Stimulated activated CD4-positive, alpha-beta T cell treated with anti-CD3 and anti-CD28 coated beads, Interleukin-15, amount 100 ng/mL, for 1 hour (primary cell): ENCODE measurements around the gene RPTOR.
"Not testable (repeated sequence)": the region's sequence is repeated elsewhere in the genome, so short reads cannot be mapped to it uniquely, and the experiment has no call there.

Experiments used
- DNase-seq, 2 donors: peaks; one replicate each; pipeline ENCODE4 v3.0.0-alpha.2; 2020; ENCODE audit warnings: low read depth in 1 of 2, low spot score in 1 of 2

RPTOR gene, protein sequence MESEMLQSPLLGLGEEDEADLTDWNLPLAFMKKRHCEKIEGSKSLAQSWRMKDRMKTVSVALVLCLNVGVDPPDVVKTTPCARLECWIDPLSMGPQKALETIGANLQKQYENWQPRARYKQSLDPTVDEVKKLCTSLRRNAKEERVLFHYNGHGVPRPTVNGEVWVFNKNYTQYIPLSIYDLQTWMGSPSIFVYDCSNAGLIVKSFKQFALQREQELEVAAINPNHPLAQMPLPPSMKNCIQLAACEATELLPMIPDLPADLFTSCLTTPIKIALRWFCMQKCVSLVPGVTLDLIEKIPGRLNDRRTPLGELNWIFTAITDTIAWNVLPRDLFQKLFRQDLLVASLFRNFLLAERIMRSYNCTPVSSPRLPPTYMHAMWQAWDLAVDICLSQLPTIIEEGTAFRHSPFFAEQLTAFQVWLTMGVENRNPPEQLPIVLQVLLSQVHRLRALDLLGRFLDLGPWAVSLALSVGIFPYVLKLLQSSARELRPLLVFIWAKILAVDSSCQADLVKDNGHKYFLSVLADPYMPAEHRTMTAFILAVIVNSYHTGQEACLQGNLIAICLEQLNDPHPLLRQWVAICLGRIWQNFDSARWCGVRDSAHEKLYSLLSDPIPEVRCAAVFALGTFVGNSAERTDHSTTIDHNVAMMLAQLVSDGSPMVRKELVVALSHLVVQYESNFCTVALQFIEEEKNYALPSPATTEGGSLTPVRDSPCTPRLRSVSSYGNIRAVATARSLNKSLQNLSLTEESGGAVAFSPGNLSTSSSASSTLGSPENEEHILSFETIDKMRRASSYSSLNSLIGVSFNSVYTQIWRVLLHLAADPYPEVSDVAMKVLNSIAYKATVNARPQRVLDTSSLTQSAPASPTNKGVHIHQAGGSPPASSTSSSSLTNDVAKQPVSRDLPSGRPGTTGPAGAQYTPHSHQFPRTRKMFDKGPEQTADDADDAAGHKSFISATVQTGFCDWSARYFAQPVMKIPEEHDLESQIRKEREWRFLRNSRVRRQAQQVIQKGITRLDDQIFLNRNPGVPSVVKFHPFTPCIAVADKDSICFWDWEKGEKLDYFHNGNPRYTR (N-terminal part only)

DNA sequence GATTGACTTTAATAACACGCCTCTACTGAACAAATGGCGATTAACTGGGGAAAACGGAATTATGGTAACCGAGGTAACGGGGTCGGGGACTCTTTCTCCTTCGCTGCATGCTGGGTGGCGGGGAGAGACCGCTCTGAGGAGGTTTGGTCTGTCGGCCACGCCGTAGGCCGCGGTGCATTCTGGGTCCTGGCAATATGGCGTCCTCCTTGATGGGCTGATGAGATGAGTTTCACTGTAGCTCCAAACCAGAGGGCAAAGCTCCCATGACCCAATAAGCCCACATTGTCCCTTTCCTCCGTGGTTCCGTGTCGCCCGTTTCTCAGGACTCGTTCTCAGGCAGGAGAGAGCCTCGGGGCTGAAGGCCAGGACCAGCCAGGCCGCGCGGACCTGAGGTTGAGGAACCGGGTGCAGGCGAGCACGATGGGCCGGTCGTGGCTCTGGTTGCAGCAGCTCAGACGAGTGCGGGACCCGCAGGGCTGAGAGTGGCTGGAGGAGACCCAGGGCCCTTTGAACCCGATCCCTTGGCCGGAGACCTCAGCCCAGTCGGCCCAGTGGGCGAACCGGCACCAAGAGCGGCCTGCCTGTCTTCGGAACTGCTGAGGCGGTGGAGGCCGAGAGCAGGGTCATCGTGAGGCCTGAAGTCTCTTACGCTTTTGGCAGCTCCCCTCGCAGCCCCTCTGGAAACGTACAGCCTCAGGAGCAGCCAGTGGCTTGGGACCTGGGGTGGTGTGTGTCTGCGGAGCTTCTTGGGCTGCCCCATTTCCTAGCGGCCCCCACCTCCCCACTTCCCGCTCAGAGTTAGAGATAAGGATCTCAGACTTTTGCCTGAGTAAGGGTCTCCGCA, at the start of gene RPTOR:
TSS of gene RPTOR (plus strand) at position 184 of the 844 bp plus-strand sequence. CDS start 792 bp downstream, outside the sequence.
- DNase-seq: peak; percentile 73 to 85

DNA sequence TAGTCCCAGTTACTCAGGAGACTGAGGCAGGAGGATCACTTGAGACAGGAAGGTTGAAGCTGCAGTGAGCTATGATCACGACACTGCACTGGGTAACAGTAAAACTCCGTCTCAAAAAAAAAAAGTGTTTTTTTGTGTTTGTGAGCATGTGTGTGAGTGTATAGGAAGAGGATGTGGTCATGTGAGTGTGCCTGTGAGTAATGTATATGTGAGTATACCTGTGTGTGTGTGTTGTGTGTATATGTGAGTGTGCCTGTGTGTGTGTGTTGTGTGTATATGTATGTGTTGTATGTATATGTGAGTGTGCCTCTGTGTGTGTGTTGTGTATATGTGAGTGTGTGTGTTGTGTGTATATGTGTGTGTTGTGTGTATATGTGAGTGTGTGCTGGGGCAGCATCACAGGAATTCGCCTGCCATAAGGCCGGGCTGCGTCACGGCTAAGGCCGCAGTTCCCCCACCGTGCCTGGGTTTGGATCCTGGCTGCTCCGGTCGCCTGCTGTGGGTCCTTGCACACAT, 46.9 kb upstream of the RPTOR start:
- no peak for DNase-seq

DNA sequence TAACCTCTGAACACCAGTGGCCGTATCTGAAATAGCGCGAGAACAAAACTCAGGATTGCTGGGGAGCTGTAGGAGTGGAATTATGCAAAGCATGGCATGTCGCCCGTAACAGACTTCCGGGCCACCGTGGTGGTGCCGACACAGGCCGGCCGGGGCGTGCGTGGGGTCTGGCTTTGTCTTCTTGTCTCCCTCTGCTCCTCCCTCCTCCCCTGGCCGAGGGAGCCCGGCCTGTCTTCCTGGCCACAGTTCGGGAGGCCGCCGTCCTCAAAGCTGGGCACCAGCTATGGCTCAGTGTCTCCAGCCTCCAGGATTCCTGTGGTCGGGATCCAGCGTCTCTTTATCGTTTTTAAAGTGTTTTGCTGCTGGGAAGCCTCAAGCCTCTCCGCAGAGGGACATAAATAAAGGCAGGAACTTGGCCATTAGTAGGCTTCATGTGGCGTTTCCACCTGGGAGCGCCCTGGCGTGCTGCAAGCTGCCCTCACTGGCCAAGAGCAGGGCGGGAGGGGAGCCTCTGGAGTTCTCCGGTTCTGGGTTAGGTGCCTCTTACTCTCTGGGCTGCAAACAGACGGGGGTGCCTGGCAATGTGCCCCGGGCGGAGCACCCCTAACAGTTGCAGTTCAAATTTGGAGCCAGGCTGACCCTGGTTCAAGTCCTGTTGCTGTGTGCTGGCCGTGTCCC, 46.3 kb upstream of the RPTOR start:
- no peak for DNase-seq

DNA sequence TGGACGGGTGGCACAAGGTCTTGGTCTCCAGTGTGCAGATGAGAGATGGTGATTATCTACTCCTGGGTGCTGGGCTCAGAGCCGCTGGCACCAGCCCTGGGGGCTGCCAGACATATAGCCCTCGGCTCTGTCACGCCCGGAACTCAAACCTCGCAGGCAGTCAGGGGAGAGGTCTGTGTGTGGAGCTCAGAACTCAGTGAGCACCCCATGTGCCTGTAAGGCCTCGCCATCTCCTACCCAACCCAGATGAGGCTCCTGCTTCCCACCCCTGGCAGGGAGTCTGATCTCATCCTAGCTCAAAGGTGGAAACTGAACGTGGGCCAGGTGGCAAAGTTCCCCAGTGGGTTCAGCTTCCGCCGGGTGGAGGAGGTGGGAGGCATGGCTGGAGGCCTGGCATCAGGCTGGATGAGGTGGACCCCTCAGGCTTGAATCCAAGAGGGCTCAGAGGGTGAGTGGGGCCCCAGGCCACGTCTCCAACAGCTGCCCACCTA, 45.7 kb upstream of the RPTOR start:
- no peak for DNase-seq

DNA sequence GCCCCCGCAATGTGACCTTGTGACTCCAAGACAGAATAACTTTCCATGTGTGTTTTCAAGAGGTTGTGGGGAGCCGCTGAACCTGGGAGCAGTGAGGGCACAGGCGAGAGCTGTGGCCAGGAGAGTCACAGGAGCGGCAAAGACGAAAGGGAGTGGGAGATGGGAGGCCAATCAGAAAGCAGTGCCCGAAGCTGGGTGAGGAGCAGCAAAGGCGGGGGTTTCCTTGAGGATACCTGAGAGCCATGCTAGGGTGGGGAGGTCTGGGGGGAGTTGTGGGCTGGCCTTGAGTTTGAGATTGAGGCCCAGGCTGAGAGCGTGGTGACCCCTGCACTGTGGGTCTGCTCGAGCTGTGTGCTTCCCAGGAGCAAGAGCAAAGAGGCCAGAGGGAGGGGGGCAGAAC, 45.1 kb upstream of the RPTOR start:
- no peak for DNase-seq

DNA sequence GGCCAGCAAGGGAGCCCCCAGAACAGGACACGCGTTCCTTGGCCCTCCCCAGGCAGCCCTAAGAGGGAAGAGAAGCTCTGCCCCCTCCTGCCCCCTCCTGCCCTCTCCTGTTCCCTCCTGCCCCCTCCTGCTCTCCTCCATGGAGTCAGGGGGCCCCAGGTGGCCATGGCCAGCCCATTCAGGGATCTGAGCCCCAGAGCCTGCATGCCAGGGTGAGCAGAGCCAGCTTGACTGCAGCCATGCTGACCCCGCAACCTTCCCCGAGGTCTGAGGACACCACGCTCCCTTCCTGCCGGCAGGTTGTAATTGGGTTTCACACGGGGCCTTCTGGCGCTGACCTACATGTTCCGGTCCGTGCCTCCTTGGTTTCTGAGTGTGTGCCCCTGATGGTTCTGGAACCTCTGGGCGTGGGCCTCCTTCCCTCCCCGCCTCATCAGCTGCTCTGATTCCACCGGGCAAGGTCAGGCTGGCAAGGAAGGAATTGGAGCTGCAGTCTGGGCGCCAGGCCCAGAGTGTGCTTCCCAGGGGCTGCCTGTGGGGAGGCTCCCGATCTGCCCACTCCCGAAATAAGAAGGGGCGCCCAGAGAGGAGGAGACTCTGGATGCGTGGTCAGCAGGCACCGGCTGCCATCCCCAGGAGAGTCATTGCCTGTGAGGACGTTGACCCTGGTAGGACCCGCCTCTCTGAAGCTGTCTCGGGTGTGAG, 44.5 kb upstream of the RPTOR start:
- DNase-seq: no peak

DNA sequence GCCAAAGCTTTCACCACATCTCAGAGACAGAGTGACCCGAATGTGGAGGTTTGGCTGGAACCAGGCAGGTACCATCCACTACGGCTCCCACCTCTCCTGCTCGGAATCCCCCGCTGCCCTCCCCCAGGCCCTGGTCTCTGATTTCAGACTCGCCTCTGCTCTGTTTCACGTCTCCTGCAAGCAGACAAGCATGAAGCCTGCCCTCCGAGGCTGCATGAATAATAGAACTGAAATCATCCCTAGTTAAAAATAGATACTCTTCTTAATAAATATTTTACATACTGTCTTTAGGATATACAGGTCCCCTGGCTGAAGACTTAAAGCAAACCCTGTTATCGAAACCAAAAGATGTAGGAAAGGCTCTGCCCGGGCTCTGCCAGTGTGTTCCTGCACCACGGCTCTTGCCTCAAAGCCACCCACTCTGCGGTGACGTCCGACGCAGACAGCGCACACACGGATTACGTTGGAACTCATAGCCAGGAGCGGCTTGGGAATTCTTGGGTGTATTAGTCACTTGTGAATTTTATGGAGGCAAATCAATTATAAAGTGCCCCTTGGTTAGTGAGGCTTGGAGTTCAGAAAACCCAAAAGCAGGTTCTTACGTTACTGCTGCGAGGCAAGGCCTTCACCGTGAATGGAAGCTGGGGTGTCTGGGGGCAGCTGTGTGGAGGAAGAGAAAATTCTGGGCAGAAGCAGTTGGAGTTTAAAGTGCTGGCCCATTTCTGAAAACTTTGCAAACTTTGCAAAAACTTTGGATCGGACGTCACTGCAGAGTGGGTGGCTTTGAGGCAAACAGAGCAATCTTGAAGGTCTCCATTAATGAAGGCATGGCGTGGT, 42.7 kb upstream of the RPTOR start:
- no peak for DNase-seq

DNA sequence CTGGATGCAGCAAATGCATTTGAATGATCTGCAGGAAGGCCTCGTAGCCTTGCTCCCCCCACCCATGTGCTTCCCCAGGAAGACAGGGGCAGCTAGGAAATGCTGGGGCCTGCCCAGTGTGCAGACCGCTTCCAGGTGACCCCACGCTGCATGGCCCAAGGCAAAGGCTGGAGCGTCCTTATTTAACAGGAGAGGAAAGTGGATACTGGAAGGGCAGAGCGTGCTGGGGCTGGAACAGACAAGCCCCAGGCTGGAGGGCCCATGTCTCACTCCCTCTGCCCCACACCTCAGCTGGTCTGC, 42.1 kb upstream of the RPTOR start:
- no peak for DNase-seq

DNA sequence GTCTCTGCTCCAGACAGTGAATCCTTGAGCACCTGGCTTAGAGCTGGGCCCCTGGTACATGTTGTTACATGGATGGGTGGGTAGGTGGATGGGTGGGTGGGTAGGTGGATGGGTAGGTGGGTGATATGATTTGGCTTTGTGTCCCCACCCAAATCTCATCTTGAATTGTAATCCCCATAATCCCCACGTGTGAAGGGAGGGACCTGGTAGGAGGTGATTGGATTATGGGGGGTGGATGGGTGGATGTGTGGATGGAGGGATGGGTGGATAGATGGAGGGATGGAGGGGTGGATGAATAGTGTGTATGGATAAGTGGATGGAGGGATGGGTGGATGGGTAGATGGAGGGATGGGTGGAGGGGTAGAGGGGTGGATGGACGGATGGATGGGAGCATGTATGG, 41.6 kb upstream of the RPTOR start:
- no peak for DNase-seq

DNA sequence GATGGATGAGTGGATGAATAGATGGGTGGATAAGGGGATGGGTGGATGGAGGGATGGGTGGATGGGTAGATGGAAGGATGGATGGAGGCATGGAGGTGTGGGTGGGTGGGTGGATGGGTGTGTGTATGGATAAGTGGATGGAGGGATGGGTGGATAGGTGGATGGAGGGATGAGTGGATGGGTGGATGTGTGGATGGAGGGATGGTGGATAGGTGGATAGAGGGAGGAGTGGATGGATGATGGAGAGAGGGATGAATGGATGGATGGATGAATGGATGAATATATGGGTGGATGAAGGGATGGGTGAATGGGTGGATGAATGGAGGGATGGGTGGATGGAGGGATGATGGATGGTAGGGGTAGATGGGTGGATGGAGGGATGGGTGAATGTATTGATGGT, 40.7 kb upstream of the RPTOR start:
- DNase-seq: no peak

DNA sequence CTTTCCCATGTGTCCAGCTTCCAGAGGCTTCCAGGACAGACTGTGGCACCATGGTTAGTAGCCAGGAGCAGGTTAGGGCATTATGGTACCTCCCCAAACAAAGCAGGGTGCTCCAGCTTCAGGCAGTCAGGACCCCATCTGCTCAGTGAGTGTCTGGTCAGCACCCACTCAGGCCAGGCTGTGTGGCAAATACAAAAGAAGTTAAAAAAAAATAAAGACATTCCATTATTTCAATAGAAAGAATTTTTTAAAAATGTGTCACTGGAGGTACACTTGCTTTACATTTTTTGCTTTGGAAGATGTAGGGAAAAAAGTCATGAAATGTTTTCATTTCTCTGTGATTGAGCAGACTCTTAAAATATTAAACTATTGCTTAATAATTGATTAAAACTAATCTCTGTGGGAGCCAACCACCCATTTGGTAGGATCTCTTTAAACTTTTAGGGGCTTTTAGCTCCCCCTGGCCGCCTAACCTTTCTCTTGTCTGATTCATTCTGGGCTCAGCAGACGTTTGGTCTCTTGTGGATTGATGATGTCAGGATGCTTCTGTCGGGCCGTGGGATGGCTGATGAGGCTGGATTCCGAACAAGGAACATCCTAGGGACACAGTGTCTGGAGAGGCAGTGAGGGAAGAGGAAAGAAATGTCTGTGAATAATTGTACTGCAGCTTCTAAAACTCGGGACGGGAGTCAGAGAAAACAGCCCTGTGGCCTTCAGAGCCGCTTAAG, 39.8 kb upstream of the RPTOR start:
- no peak for DNase-seq

DNA sequence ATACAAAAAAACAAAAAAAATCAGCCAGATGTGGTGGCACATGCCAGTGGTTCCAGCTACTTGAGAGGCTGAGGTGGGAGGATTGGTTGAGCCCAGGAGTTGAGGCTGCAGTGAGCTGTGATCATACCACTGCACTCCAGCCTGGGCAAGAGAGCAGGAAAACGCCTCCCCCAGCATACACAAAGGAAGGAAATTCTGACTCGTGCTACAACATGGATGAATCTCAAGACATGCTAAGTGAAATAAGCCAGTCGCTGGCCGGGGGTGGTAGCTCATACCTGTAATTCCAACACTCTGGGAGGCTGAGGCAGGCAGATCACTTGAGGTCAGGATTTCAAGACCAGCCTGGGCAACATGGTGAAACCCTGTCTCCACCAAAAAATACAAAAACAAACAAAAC, 37.5 kb upstream of the RPTOR start:
- DNase-seq: not testable (repeated sequence)

DNA sequence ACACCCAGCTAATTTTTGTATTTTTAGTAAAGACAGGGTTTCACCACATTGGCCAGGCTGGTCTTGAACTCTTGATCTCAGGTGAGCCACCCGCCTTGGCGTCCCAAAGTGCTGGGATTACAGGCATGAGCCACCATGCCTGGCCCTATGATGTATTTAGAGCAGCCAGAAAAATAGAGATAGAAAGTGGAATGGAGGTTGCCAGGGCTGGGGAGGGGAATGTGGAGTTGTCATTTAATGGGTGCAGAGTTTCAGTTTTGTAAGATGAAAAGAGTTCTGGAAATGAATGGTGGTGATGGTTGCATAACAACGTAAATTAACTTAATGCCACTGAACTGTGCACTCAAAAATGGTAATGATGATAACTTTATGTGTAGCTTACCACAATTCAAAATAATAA, 36.7 kb upstream of the RPTOR start:
- no peak for DNase-seq

DNA sequence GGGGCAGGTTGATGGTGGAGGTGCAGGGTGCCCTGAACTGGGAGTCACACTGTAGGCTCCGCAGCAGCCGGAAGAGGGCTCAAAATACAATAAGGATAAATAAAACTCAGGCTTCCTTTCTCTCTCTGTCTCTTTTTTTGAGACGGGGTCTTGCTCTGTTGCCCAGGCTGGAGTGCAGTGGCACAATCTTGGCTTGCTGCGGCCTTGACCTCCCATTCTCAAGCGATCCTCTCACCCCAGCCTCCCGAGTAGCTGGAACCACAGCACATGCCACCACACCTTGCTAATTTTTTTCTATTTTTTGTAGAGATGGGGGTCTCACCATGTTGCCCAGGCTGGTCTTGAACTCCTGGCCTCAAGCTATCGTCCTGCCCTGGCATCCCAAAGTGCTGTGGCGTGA, 35.3 kb upstream of the RPTOR start:
- no peak for DNase-seq

DNA sequence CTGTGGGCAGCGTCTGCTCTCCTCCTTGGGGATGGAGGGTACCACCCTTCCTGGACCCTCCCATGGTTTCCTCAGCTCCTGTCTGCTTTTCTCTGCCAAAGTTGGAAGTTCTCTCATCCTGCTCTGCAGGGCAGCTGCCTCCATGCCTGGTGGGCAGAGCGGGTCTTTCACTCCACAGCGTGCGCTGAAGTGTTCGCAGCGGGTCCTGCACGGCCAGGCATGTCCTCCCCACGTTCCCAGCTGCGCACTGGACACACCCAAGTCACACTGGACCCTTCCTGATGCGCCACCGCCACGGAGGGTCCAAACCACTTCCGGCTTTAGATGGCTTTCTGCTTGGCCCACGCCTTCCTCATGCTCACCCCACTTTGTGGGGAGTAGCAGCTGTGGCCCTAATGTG, 34.5 kb upstream of the RPTOR start:
- DNase-seq: no peak

DNA sequence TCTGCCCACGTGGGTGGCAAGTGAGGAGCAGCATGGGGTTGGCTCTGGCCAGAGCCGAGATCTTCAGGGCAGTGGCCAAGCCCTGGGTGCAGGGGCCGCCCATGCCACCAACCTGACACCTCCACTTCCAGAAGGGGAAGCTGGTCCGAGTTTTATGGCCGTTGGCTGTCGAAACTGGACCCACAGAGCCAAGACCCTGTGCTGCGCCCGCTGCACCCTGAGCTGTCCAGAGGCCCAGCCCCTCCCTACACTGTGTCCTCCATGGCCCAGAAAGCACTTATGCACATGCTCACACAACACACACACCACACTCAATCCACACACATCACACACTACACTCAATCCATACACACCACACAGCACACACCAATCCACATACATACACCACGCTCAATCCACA, 33.9 kb upstream of the RPTOR start:
- no peak for DNase-seq

DNA sequence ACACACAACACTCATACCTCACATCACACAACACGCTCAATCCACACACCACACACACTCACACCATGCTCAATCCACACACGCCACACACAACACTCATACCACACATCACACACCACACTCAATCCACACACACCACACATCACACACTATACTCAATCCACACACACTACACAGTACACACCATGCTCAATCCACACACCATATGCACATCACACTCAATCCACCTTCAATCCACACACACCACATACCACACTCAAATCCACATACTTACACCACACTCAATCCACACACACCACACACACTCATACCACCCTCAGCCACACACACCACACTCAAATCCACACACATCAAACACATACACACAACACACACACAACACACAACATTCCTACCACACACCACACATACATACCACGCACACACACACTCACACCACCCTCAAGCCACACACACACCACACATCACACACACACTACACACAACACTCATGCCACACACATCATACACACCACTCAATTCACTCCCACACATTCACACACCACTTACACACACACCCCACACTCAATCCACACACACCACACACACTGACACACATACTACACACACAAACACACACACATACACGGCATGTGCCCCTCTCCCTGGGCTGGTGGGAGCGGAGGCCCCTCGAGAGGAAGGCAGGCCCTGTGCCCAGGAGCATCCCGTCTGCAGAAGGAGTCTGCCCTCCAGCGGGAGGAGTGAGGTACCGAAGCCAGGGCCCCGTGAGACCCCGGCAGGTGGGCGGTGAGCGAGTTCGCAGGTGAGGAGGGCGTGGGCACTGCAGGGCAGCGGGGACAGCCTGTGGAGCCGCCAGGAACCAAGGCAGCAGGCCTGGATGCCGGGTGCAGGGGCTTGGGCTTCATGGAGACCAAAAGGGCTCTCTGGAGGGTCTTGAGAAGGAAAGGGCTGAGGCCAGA, 33.1 kb upstream of the RPTOR start:
- DNase-seq: no peak
